Mammary epithelial cell (primary cell): Measurements from ENCODE around the gene NOS2.

Experiments used
- CTCF ChIP-seq, 2 donors: IDR thresholded peaks in 1 of 2; conservative IDR thresholded peaks in 1 of 2; 2 replicates each; pipeline ENCODE4 v1.5.1; 2011 to 2012; ENCODE audit warnings: inconsistent platforms in 2 of 2, low read length in 2 of 2, mild to moderate bottlenecking in 2 of 2, control low read depth in 1 of 2, low read depth in 1 of 2; ENCODE audit not compliant: insufficient read depth in 1 of 2; ENCODE audit errors: extremely low read depth in 1 of 2
- EZH2 ChIP-seq: IDR thresholded peaks from 2 replicates; pipeline ENCODE4 v1.6.1; 2012; ENCODE audit warnings: low read length, inconsistent platforms, borderline replicate concordance

- no peak for TF ChIP-seq CTCF (conservative IDR thresholded peaks at IDR 0.05 in 1 of 2, IDR thresholded peaks at IDR 0.05 in 1 of 2; ENCODE audit: extremely low read depth in 1 of 2, insufficient read depth in 1 of 2, low read depth in 1 of 2, low read length in 2 of 2)
- no peak for TF ChIP-seq EZH2
Measured at GRCh38 chr17:27780092-27780827, 20.1 kb downstream of the NOS2 start.
